Measurements from ENCODE around the gene LHFPL3. TPM values are rescaled to one million over a fixed set of nuclear protein-coding genes. Genes with fewer than 3 reads are reported as not detected.
A peak's percentile ranks its signal among the peaks of the same experiment; 100 is the strongest.

LHFPL3 gene
- total RNA-seq, 4 donors from 2014 or later = not detected

- intact Hi-C loops (cut with DNase I) = no loop called here
- H3K4me1 ChIP-seq = no peaks in the 10 kb centered on the region
- TF ChIP-seq POLR2AphosphoS5 (IDR thresholded peaks at IDR 0.05) (no peak), CTCF (IDR thresholded peaks at IDR 0.05) (no peak), EP300 (IDR thresholded peaks at IDR 0.05) (no peak)
- DNase-seq (ENCODE audit: extremely low spot score) = no peak
- no peak overlapping the region for H3K27ac ChIP-seq (replicated peaks in 1 of 4)
- H3K36me3 ChIP-seq = no peaks in the 10 kb centered on the region
- H3K9me3 ChIP-seq = no peaks in the 10 kb centered on the region
- no peaks in the 10 kb centered on the region for H3K27me3 ChIP-seq
- H3K4me3 ChIP-seq = no peak overlapping the region
- 83% methylated on average over 1 of the region's 1 CpG for WGBS
These were observed 301.0 kb downstream of the LHFPL3 start for GRCh38 chr7:104629408-104629807.

GRCh38 chr7:104640506-104640905 is 312.1 kb downstream of the LHFPL3 start:
- 88% methylated on average over 4 of the region's 4 CpGs for WGBS
- DNase-seq (ENCODE audit: extremely low spot score) = no peak
- Histone ChIP-seq H3K36me3 (no peaks in the 10 kb centered on the region), H3K27me3 (no peaks in the 10 kb centered on the region), H3K27ac (replicated peaks in 1 of 4) (no peak overlapping the region), H3K4me3 (no peak overlapping the region), H3K9me3 (no peaks in the 10 kb centered on the region), H3K4me1 (no peaks in the 10 kb centered on the region)
- intact Hi-C loops (cut with DNase I) = no loop called here
- no peak for TF ChIP-seq POLR2A (IDR thresholded peaks at IDR 0.05; ENCODE audit: low read depth)
- no peak for TF ChIP-seq POLR2AphosphoS5 (IDR thresholded peaks at IDR 0.05)

- intact Hi-C loops (cut with DNase I) = no loop called here
- Histone ChIP-seq H3K27me3 (no peaks in the 10 kb centered on the region), H3K4me1 (no peaks in the 10 kb centered on the region), H3K27ac (replicated peaks in 1 of 4) (no peak overlapping the region), H3K9me3 (no peaks in the 10 kb centered on the region), H3K36me3 (no peaks in the 10 kb centered on the region), H3K4me3 (no peak overlapping the region)
- TF ChIP-seq POLR2A (IDR thresholded peaks at IDR 0.05; ENCODE audit: low read depth) (no peak), CTCF (IDR thresholded peaks at IDR 0.05) (no peak), EP300 (IDR thresholded peaks at IDR 0.05) (no peak), POLR2AphosphoS5 (IDR thresholded peaks at IDR 0.05) (no peak)
- WGBS = 29% methylated on average over 2 of the region's 2 CpGs
- DNase-seq (ENCODE audit: extremely low spot score) = no peak
These were observed 314.2 kb downstream of the LHFPL3 start for GRCh38 chr7:104642560-104642959.

GRCh38 chr7:104643587-104644217 is 315.3 kb downstream of the LHFPL3 start:
- Histone ChIP-seq H3K27me3 (no peaks in the 10 kb centered on the region), H3K36me3 (no peaks in the 10 kb centered on the region), H3K4me3 (no peak overlapping the region), H3K9me3 (no peaks in the 10 kb centered on the region), H3K4me1 (no peaks in the 10 kb centered on the region), H3K27ac (replicated peaks in 1 of 4) (no peak overlapping the region)
- intact Hi-C loops (cut with DNase I) = no loop called here
- no peak for TF ChIP-seq POLR2A (IDR thresholded peaks at IDR 0.05; ENCODE audit: low read depth)
- TF ChIP-seq CTCF (IDR thresholded peaks at IDR 0.05) = peak in 1 of 3 experiments; percentile 4
- no peak for DNase-seq (ENCODE audit: extremely low spot score)
- 45% methylated on average over 5 of the region's 5 CpGs for WGBS

GRCh38 chr7:104650991-104651640 is 322.7 kb downstream of the LHFPL3 start:
- DNase-seq (ENCODE audit: extremely low spot score) = no peak
- Histone ChIP-seq H3K4me3 (no peak overlapping the region), H3K36me3 (no peaks in the 10 kb centered on the region), H3K9me3 (no peaks in the 10 kb centered on the region), H3K27ac (replicated peaks in 1 of 4) (no peak overlapping the region), H3K27me3 (no peaks in the 10 kb centered on the region), H3K4me1 (no peaks in the 10 kb centered on the region)
- 81% methylated on average over 9 of the region's 9 CpGs for WGBS
- intact Hi-C loops (cut with DNase I) = no loop called here
- TF ChIP-seq POLR2A (IDR thresholded peaks at IDR 0.05; ENCODE audit: low read depth) = no peak
- TF ChIP-seq POLR2AphosphoS5 (IDR thresholded peaks at IDR 0.05) = no peak
- TF ChIP-seq CTCF (IDR thresholded peaks at IDR 0.05) = no peak
- TF ChIP-seq EP300 (IDR thresholded peaks at IDR 0.05) = no peak

Data from esophagus muscularis mucosa (tissue), 4 donors.